AG04450 (cell line): ENCODE data around the gene OR1F1. TPM values are rescaled to one million over a fixed set of nuclear protein-coding genes. Genes with fewer than 3 reads are reported as not detected.

Source experiments
- CTCF ChIA-PET: fragments of 300-600, 350-600 bp; formaldehyde crosslinking; extraction: SDS; loops from one replicate; lab custom pipeline; 2022; ENCODE audit warnings: antibody characterized with exemption, inconsistent platforms; lab: Charles Lee
- POLR2A ChIA-PET: fragments of 350-600 bp; formaldehyde crosslinking; extraction: SDS; loops from one replicate; lab custom pipeline; 2021; ENCODE audit warnings: antibody characterized with exemption, inconsistent platforms; lab: Yijun Ruan, JAX
- DNase-seq: peaks from one replicate; pipeline ENCODE4 v3.0.0-alpha.2; 2011; ENCODE audit warnings: low read depth, low spot score
- H3K27ac ChIP-seq: one replicate; pipeline ENCODE4 v1.5.1; 2012; ENCODE audit warnings: low read depth, low read length, control low read depth
- H3K27me3 ChIP-seq: one replicate; pipeline ENCODE4 v1.6.0; 2012; ENCODE audit warnings: low read length; ENCODE audit not compliant: control insufficient read depth, insufficient read depth
- H3K4me3 ChIP-seq: 2 replicates; pipeline ENCODE4 v1.5.1; 2011; ENCODE audit warnings: mild to moderate bottlenecking, low read depth, low read length, control low read depth
- H3K9me3 ChIP-seq: 2 replicates; pipeline ENCODE4 v1.5.1; 2012; ENCODE audit warnings: low read length; ENCODE audit not compliant: control insufficient read depth, insufficient read depth
- polyA plus RNA-seq: library from polyadenylated mRNA; depleted of rRNA; stranded (reverse); fragments of >200 nt; gene quantifications from 2 replicates; pipeline ENCODE4 v1.2.3, GENCODE V29; 2011; rRNA removed
- TF ChIP-seq, protein P1 (sequence below): IDR thresholded peaks from 2 replicates; pipeline ENCODE4 v1.5.1; 2011; ENCODE audit warnings: low read depth, low read length, control low read depth, inconsistent platforms

OR1F1 gene
- polyA plus RNA-seq, 1 experiment = 0.29 TPM

DNA sequence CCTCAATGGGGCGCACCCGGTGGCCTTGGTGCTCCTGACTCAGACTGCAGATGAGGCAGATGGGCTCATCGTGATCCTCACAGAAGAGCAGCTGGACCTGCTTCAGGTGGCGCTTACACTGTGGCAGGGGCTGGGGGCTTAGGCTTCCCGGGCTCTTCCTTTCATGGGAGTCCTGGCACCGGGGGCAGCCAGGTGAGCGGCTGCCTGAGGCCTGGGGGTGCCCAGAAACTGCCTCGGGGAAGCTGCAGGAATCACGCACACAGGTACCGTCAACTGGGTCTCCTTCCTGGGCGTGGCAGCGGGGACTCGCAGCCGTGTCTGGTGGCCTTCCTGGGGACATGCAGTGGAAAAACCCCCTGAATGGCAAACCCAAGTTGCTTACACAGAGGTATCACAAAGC lies 61.4 kb downstream of the OR1F1 start:
- Histone ChIP-seq H3K27me3 (peaks cover 16% of the 10 kb centered on the region), H3K4me3 (no peak overlapping the region), H3K9me3 (peaks cover 4% of the 10 kb centered on the region; the same call in 1 of the 2 replicates), H3K27ac (no peak overlapping the region)
- CTCF ChIA-PET = no interaction called here
- DNase-seq = no peak
- POLR2A ChIA-PET = no interaction called here
- TF ChIP-seq, protein P1, sequence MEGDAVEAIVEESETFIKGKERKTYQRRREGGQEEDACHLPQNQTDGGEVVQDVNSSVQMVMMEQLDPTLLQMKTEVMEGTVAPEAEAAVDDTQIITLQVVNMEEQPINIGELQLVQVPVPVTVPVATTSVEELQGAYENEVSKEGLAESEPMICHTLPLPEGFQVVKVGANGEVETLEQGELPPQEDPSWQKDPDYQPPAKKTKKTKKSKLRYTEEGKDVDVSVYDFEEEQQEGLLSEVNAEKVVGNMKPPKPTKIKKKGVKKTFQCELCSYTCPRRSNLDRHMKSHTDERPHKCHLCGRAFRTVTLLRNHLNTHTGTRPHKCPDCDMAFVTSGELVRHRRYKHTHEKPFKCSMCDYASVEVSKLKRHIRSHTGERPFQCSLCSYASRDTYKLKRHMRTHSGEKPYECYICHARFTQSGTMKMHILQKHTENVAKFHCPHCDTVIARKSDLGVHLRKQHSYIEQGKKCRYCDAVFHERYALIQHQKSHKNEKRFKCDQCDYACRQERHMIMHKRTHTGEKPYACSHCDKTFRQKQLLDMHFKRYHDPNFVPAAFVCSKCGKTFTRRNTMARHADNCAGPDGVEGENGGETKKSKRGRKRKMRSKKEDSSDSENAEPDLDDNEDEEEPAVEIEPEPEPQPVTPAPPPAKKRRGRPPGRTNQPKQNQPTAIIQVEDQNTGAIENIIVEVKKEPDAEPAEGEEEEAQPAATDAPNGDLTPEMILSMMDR = no peak

GRCh38 chr16:3252967-3253366 lies 65.0 kb downstream of the OR1F1 start:
- TF ChIP-seq, protein P1 = no peak
- Histone ChIP-seq H3K9me3 (peaks cover 7% of the 10 kb centered on the region; the same call in 1 of the 2 replicates), H3K27ac (no peak overlapping the region), H3K4me3 (no peak overlapping the region), H3K27me3 (peaks cover 9% of the 10 kb centered on the region)
- ChIA-PET CTCF (no interaction called here), POLR2A (no interaction called here)
- no peak for DNase-seq

DNA sequence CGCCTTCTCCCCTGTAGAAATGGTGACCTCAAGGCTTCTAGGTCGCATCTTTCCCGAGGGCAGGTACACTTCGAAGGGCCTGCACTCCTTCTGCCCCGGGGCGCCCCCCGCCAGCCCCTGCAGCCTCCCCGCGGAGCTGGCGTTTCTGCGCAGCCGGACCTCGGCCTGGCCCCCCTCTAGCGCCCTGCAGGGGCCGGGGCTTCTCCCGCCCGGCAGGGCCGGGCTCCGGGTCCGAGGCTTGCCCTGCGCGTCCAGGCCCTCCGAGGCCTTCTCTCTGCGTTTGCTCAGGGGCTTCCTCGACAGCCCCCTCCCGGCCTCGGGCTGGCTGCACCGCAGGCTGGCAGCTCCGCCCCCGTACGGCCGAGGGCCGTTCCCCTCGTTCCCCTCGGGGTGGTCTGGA lies 66.3 kb downstream of the OR1F1 start:
- TF ChIP-seq, protein P1 = no peak
- Histone ChIP-seq H3K4me3 (no peak overlapping the region), H3K27ac (no peak overlapping the region), H3K9me3 (peaks cover 7% of the 10 kb centered on the region; the same call in 1 of the 2 replicates), H3K27me3 (peaks cover 4% of the 10 kb centered on the region)
- no peak for DNase-seq
- POLR2A ChIA-PET = no interaction called here
- CTCF ChIA-PET = no interaction called here

Other genes starting within 250 kb of the OR1F1 start
- gene KREMEN2, start 223.9 kb upstream of the OR1F1 start, polyA plus RNA-seq = 0.04 TPM in 1 of 2 replicates, not detected in the other
- gene PAQR4, start 218.9 kb upstream of the OR1F1 start, polyA plus RNA-seq = 1.2 and 1.9 TPM in 2 replicates
- 1.2 and 1.3 TPM in 2 replicates for gene PKMYT1, start 207.8 kb upstream of the OR1F1 start, polyA plus RNA-seq
- gene CLDN9, start 175.3 kb upstream of the OR1F1 start, polyA plus RNA-seq = not detected in 2 replicates
- gene CLDN6, start 170.0 kb upstream of the OR1F1 start, polyA plus RNA-seq = 0.07 and 0.10 TPM in 2 replicates
- gene TNFRSF12A, start 167.8 kb upstream of the OR1F1 start, polyA plus RNA-seq = 67.3 and 97.1 TPM in 2 replicates
- gene HCFC1R1, start 164.3 kb upstream of the OR1F1 start, polyA plus RNA-seq = 51.6 and 73.4 TPM in 2 replicates
- 14.5 and 16.7 TPM in 2 replicates for gene THOC6, start 164.2 kb upstream of the OR1F1 start, polyA plus RNA-seq
- gene BICDL2, start 151.3 kb upstream of the OR1F1 start, polyA plus RNA-seq = not detected in 2 replicates
- gene MMP25, start 141.6 kb upstream of the OR1F1 start, polyA plus RNA-seq = not detected in 2 replicates
- gene IL32, start 122.6 kb upstream of the OR1F1 start, polyA plus RNA-seq = 30.3 and 37.9 TPM in 2 replicates
- not detected in 2 replicates for gene ZSCAN10, start 88.9 kb upstream of the OR1F1 start, polyA plus RNA-seq
- gene ZNF205, start 75.6 kb upstream of the OR1F1 start, polyA plus RNA-seq = 3.6 and 5.5 TPM in 2 replicates
- gene ZNF213, start 53.2 kb upstream of the OR1F1 start, polyA plus RNA-seq = 0.47 and 1.2 TPM in 2 replicates
- gene ZNF200, start 47.0 kb downstream of the OR1F1 start, polyA plus RNA-seq = 4.7 and 6.1 TPM in 2 replicates
- gene MEFV, start 68.4 kb downstream of the OR1F1 start, polyA plus RNA-seq = not detected in 2 replicates
- gene ZNF263, start 95.3 kb downstream of the OR1F1 start, polyA plus RNA-seq = 13.2 and 22.5 TPM in 2 replicates
- gene TIGD7, start 117.2 kb downstream of the OR1F1 start, polyA plus RNA-seq = 4.4 and 5.3 TPM in 2 replicates
- gene ZNF75A, start 117.3 kb downstream of the OR1F1 start, polyA plus RNA-seq = 15.9 and 20.3 TPM in 2 replicates
- 0.07 and 0.09 TPM in 2 replicates for gene OR2C1, start 167.7 kb downstream of the OR1F1 start, polyA plus RNA-seq
- gene ZSCAN32, start 212.8 kb downstream of the OR1F1 start, polyA plus RNA-seq = 18.5 and 18.6 TPM in 2 replicates
- gene ZNF174, start 213.0 kb downstream of the OR1F1 start, polyA plus RNA-seq = 10.7 and 10.9 TPM in 2 replicates